ENCODE measurements around the gene TRNP1. TPM values are rescaled to one million over a fixed set of nuclear protein-coding genes. Genes with fewer than 3 reads are reported as not detected.
"Not testable (repeated sequence)": the region's sequence is repeated elsewhere in the genome, so short reads cannot be mapped to it uniquely, and the experiment has no call there.

The TRNP1 gene
- total RNA-seq, 1 donor from 2014 or later, result 76.5 TPM

DNA sequence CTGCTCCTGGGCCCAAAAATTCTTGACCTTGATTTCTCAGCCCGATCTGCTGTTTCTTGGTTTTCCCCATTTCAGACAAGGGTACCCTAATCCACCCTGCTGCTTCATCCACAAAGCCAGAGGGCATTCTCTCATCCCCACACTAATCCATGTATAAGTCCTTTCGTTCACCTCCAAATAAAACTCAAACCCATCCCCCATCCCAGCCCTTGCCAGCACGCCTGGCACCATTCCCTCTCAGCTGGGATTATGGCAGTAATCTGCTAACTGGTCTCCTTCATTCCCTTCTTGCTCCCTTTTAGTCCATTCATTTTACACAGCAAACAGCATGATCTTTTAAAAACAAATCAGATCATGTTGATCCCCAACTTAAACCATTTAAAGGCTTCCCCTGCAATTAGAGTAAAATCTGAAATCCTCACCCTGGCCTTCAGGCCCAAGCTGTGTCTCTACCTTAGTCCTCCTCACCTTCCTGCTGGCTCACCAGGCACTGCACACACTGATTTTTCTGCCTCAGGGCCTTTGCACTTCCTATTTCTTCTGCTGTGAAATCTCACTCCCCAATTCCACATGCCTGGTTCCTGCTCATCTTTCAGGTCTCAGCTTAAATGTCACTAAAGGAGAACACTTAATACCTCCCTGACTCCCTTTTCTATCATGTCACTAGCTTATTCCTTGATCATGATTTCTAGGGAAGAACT is 12.2 kb upstream of the TRNP1 start:
- Mint-ChIP-seq H3K4me1 (ENCODE audit: low read depth) (peaks cover 3% of the 10 kb centered on the region), H3K4me3 (ENCODE audit: unreplicated experiment) (no peak overlapping the region), H3K27me3 (ENCODE audit: low read depth) (peaks cover 2% of the 10 kb centered on the region), H3K27ac (ENCODE audit: unreplicated experiment) (no peak overlapping the region), H3K9me3 (ENCODE audit: low read depth) (no peaks in the 10 kb centered on the region), H3K36me3 (ENCODE audit: low read depth) (no peaks in the 10 kb centered on the region)
- no peak for DNase-seq (ENCODE audit: low spot score)
- TF ChIP-seq, protein P1, sequence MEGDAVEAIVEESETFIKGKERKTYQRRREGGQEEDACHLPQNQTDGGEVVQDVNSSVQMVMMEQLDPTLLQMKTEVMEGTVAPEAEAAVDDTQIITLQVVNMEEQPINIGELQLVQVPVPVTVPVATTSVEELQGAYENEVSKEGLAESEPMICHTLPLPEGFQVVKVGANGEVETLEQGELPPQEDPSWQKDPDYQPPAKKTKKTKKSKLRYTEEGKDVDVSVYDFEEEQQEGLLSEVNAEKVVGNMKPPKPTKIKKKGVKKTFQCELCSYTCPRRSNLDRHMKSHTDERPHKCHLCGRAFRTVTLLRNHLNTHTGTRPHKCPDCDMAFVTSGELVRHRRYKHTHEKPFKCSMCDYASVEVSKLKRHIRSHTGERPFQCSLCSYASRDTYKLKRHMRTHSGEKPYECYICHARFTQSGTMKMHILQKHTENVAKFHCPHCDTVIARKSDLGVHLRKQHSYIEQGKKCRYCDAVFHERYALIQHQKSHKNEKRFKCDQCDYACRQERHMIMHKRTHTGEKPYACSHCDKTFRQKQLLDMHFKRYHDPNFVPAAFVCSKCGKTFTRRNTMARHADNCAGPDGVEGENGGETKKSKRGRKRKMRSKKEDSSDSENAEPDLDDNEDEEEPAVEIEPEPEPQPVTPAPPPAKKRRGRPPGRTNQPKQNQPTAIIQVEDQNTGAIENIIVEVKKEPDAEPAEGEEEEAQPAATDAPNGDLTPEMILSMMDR (IDR thresholded peaks at IDR 0.05), result no peak

DNA sequence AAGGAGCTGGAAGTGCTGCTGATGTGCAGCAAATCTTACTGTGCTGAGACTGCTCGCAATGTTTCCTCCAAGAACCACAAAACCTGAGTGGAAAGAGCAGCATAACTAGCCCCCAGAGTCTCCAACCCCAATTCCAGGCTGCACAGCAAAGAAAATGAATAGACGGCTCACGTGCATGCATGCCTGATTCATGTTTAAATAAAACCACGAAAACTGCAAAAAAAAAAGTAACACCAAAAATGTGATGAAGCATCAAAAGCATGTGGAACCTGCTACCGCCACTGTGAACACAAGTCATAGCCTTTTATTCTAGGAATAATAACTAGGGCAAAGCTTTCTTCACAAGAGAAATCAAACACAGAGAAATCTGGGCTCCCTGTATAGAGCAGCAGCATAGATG is 9.6 kb upstream of the TRNP1 start:
- Mint-ChIP-seq H3K36me3 (ENCODE audit: low read depth) (no peaks in the 10 kb centered on the region), H3K27ac (ENCODE audit: unreplicated experiment) (no peak overlapping the region), H3K9me3 (ENCODE audit: low read depth) (no peaks in the 10 kb centered on the region), H3K4me1 (ENCODE audit: low read depth) (peaks cover 3% of the 10 kb centered on the region), H3K4me3 (ENCODE audit: unreplicated experiment) (no peak overlapping the region), H3K27me3 (ENCODE audit: low read depth) (peaks cover 6% of the 10 kb centered on the region)
- no peak for DNase-seq (ENCODE audit: low spot score)
- TF ChIP-seq, protein P1 (IDR thresholded peaks at IDR 0.05), result no peak

DNA sequence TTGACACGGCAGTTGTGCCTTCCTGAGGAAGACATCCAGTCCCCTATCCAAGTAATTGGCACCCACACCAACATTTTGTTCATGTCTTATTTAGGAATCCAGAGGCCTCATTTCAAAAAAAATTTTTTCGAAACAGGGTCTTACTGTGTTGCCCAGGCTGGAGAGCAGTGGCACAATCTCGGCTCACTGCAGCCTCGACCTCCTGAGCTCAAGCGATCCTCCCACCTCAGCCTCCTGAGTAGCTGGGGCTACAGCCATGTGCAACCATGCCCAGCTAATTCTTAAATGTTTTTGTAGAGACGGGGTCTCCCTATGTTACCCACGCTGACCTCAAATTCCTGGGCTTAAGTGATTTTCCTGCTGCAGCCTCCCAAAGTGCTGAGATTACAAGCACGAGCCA is 9.2 kb upstream of the TRNP1 start:
- TF ChIP-seq, protein P1 (IDR thresholded peaks at IDR 0.05), result no peak
- DNase-seq (ENCODE audit: low spot score), result no peak
- H3K27ac Mint-ChIP-seq (ENCODE audit: unreplicated experiment), result no peak overlapping the region
- no peaks in the 10 kb centered on the region for H3K36me3 Mint-ChIP-seq (ENCODE audit: low read depth)
- H3K4me3 Mint-ChIP-seq (ENCODE audit: unreplicated experiment), result no peak overlapping the region
- H3K27me3 Mint-ChIP-seq (ENCODE audit: low read depth), result peaks cover 6% of the 10 kb centered on the region
- H3K9me3 Mint-ChIP-seq (ENCODE audit: low read depth), result no peaks in the 10 kb centered on the region
- H3K4me1 Mint-ChIP-seq (ENCODE audit: low read depth), result peaks cover 3% of the 10 kb centered on the region

DNA sequence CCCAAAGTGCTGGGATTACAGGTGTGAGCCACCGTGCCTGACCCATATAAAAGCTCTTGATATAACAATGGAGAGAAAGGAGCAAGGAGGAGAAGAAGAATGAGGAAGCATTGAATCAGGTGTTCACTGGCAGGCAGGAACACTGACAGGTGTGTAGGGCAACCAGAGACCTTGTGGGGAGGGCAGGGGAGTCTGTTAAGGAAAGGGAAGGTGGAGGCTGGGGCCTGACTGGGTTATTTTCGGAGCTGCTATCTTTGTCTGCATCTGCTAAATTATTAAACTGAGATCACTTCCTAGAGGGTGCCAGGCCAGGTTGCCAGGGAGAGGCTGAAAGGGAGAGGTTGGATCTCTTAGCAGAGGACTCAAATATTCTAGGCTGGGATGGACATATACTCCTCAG is 6.8 kb upstream of the TRNP1 start:
- Mint-ChIP-seq H3K27ac (ENCODE audit: unreplicated experiment) (no peak overlapping the region), H3K27me3 (ENCODE audit: low read depth) (peaks cover 6% of the 10 kb centered on the region), H3K36me3 (ENCODE audit: low read depth) (no peaks in the 10 kb centered on the region), H3K4me3 (ENCODE audit: unreplicated experiment) (no peak overlapping the region), H3K9me3 (ENCODE audit: low read depth) (no peaks in the 10 kb centered on the region), H3K4me1 (ENCODE audit: low read depth) (peaks cover 14% of the 10 kb centered on the region)
- TF ChIP-seq, protein P1 (IDR thresholded peaks at IDR 0.05), result no peak
- no peak for DNase-seq (ENCODE audit: low spot score)

DNA sequence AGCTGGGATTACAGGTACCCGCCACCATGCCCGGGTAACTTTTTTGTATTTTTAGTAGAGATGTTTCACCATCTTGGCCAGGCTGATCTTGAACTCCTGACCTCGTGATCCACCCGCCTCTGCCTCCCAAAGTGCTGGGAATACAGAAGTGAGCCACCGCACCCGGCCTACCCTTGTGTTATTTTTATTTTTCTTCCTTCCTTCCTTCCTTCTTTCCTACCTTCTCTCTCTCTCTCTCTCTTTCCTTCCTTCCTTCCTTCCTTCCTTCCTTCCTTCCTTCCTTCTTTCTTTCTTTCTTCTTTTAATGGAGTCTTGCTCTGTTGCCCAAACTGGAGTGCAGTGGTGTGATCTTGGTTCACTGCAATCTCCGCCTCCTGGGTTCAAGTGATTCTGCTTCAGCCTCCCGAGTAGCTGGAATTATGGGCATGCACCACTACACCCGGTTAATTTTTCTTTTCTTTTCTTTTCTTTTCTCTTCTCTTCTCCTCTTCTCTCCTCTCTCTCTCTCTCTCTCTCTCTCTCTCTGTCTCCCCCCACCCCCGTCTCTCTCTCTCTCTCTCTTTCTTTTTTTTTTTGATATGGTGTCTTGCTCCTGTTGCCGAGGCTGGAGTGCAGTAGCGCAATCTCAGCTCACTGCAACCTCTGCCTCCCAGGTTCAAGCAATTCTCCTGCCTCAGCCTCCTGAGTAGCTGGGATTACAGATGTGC is 3.9 kb upstream of the TRNP1 start:
- not testable (repeated sequence) for H3K27me3 Mint-ChIP-seq (ENCODE audit: low read depth); H3K4me3 Mint-ChIP-seq (ENCODE audit: unreplicated experiment); DNase-seq (ENCODE audit: low spot score); H3K27ac Mint-ChIP-seq (ENCODE audit: unreplicated experiment); H3K9me3 Mint-ChIP-seq (ENCODE audit: low read depth); H3K36me3 Mint-ChIP-seq (ENCODE audit: low read depth)
- H3K4me1 Mint-ChIP-seq (ENCODE audit: low read depth), result peaks cover 18% of the 10 kb centered on the region
